ENCODE results near the gene LARP7. TPM values are rescaled to one million over a fixed set of nuclear protein-coding genes. Genes with fewer than 3 reads are reported as not detected.
"Not testable (repeated sequence)": the region's sequence is repeated elsewhere in the genome, so short reads cannot be mapped to it uniquely, and the experiment has no call there.

The LARP7 gene
- total and polyA plus RNA-seq, 2 of the 8 experiments (the other 6 are each of a cell fraction or from before 2014, with no cell fraction given), result 9.3 to 38.3 TPM

DNA sequence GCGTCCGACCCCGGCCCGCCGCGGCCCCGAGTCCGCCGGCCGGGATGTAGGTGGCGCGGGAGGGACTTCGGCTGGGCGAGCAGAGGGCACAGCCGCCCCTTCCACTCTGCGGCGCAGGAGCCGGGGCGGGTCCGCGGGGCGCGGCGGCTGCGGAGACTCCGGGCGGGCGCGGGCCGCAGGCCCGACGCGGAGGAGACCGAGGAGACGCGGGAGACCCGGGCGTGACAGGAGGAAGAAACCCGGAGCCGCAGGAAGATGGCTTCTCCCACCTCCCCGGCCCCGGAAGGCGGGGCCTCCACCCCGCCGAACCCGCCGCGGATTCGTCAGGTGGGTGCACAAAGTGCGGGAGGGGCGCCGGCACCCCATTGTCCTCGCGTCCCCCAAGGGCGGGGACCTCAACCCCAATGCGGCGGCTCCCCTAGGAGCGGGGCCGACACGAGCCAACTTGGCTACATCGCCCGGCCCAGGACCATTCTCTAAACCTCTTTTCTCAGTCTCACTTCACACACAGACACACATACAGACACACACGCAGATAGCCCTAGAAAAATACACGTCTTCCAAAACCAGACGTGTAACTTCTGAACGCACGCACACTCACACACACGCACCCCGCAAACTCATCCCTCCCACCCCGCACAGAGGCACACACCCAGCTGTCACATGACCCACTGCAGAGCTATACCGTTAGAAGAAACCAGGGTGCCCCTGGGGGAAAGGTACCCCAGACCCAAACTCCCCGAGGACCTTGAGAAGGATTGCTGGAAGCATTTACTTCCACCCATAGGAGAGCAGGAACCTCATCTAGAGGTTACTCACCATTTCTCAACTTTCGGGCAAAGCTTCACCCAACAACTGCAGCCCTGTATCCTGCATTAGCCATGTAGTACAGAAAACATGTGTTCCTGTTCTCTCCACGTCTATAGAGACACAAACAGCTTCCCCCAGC, 69.2 kb downstream of the LARP7 start:
- H2AFZ ChIP-seq (ENCODE audit: low read length); H4K8ac ChIP-seq (ENCODE audit: extremely low read depth, insufficient read depth, low read length); H3K23me2 ChIP-seq (ENCODE audit: low read depth, low read length); H4K20me1 ChIP-seq (replicated peaks in 1 of 2; ENCODE audit: control insufficient read depth in 1 of 2, insufficient read depth in 2 of 2, low read length in 2 of 2); H3K9me3 ChIP-seq (ENCODE audit: insufficient read depth in 2 of 2, low read depth in 1 of 2, low read length in 1 of 2); H3K23ac ChIP-seq (ENCODE audit: insufficient read length); H3K79me1 ChIP-seq (ENCODE audit: low read depth, low read length); H3K27me3 ChIP-seq (replicated peaks in 1 of 4; ENCODE audit: control insufficient read depth in 3 of 4, extremely low read depth in 1 of 4, insufficient read depth in 3 of 4, low read length in 3 of 4): not testable (repeated sequence)
- FAIRE-seq, result peak; percentile 55
- 0 out of 2 replicates have a peak overlapping the region, but pooled peaks have one; percentile 33 for H2BK15ac ChIP-seq (ENCODE audit: low read length)
- peak overlapping the region; percentile 85 for H4K91ac ChIP-seq (replicated peaks; ENCODE audit: insufficient read length, low read length)
- ChIA-PET CTCF (ENCODE audit: partially characterized antibody) (interaction anchor here (0.9 to 3.2 kb wide), 7 partner anchors 45 to 232 kb away, joined by 3 to 12 read pairs (median 4); no protein-coding TSS in a partner anchor), POLR2A (ENCODE audit: partially characterized antibody) (interaction anchor here (0.6 to 11.8 kb wide), 18 partner anchors 8 to 77 kb away, joined by 3 to 222 read pairs (median 6); no protein-coding TSS in a partner anchor)
- H3K4ac ChIP-seq (replicated peaks; ENCODE audit: insufficient read length, low read depth, low read length), result peak overlapping the region; percentile 99
- peak overlapping the region; percentile 87 for H2BK5ac ChIP-seq (ENCODE audit: low read depth, low read length)
- peak overlapping the region in 3 of 4 experiments; percentile 20 to 87 (median 51); a peak in 6 of 7 replicates for H3K9ac ChIP-seq (replicated peaks in 1 of 4; ENCODE audit: extremely low read depth in 1 of 4, low read depth in 3 of 4, low read length in 3 of 4)
- H3K14ac ChIP-seq (ENCODE audit: insufficient read length), result peak overlapping the region; percentile 2
- H2BK20ac ChIP-seq (ENCODE audit: low read length), result peak overlapping the region; percentile 40; the same call in 1 of the 2 replicates
- H3K27ac ChIP-seq (ENCODE audit: low read depth, low read length), result peak overlapping the region; percentile 58; the same call in 1 of the 2 replicates
- peak overlapping the region; percentile 62 to 73 (median 66) for H3K4me3 ChIP-seq (ENCODE audit: extremely low read depth in 1 of 4, insufficient read depth in 2 of 4, low read depth in 3 of 4, low read length in 4 of 4)
- H4K5ac ChIP-seq (ENCODE audit: insufficient read length, low read depth, low read length), result peak overlapping the region; percentile 96
- peaks cover 0 to 10% (median 0%) of the 10 kb centered on the region in 4 experiments; a peak in 1 of 8 replicates for H3K36me3 ChIP-seq (ENCODE audit: control insufficient read depth in 2 of 4, insufficient read depth in 4 of 4, low read length in 3 of 4)
- H3K79me2 ChIP-seq (ENCODE audit: control insufficient read depth in 1 of 2, insufficient read depth in 2 of 2, low read length in 2 of 2), result peaks cover 0 to 67% of the 10 kb centered on the region in 2 experiments; a peak in 3 of 4 replicates
- peak; percentile 56 to 71 for DNase-seq (ENCODE audit: low read depth in 1 of 2, low spot score in 2 of 2)
- H3K18ac ChIP-seq (ENCODE audit: extremely low read depth, low read length), result peak overlapping the region; percentile 88
- WGBS, 2 experiments (ENCODE audit: extremely low coverage in 1 of 2, insufficient coverage in 1 of 2, insufficient read length in 1 of 2, insufficient replicate concordance in 2 of 2, low coverage in 1 of 2, low lambda C conversion rate in 2 of 2, missing lambda C conversion rate in 1 of 2), result 1% methylated on average over 33 of the region's 74 CpGs; no CpG with 5 or more reads in 1 of the 2 experiments
- H3K56ac ChIP-seq (replicated peaks; ENCODE audit: insufficient read length, low read depth, low read length), result peak overlapping the region; percentile 38
- H3K4me1 ChIP-seq (replicated peaks in 1 of 4; ENCODE audit: control insufficient read depth in 3 of 4, insufficient read depth in 4 of 4, low read length in 3 of 4), result peaks cover 0 to 21% (median 3%) of the 10 kb centered on the region in 4 experiments; a peak in 6 of 7 replicates
- peak overlapping the region; percentile 45; the same call in 1 of the 2 replicates for H2BK12ac ChIP-seq (ENCODE audit: low read depth, low read length)
- H2BK120ac ChIP-seq (replicated peaks; ENCODE audit: low read depth, low read length), result peak overlapping the region; percentile 90
- peak overlapping the region; percentile 74 to 92 for H3K4me2 ChIP-seq (ENCODE audit: insufficient read depth in 1 of 2, low read depth in 2 of 2, low read length in 2 of 2)
- peak overlapping the region; percentile 4 for H2AK5ac ChIP-seq (ENCODE audit: low read depth, low read length)
- TF ChIP-seq, protein P1, sequence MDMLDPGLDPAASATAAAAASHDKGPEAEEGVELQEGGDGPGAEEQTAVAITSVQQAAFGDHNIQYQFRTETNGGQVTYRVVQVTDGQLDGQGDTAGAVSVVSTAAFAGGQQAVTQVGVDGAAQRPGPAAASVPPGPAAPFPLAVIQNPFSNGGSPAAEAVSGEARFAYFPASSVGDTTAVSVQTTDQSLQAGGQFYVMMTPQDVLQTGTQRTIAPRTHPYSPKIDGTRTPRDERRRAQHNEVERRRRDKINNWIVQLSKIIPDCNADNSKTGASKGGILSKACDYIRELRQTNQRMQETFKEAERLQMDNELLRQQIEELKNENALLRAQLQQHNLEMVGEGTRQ (IDR thresholded peaks at IDR 0.05; ENCODE audit: low read length), result peak; percentile 64
- TF ChIP-seq KDM1A (IDR thresholded peaks at IDR 0.05; ENCODE audit: borderline replicate concordance, low read length) (peak; percentile 62; the same call in 1 of the 2 replicates), SAP30 (IDR thresholded peaks at IDR 0.05; ENCODE audit: insufficient read depth, insufficient replicate concordance, low read length) (peak; percentile 5), HDAC2 (IDR thresholded peaks at IDR 0.05; ENCODE audit: borderline replicate concordance in 1 of 2, low read depth in 2 of 2, low read length in 2 of 2) (0 out of 4 replicates have a peak, but pooled peaks of 1 of the 2 experiments have one; percentile 25), SIN3A (conservative IDR thresholded peaks at IDR 0.05 in 1 of 2, IDR thresholded peaks at IDR 0.05 in 1 of 2; ENCODE audit: low read depth in 1 of 2, low read length in 2 of 2) (0 out of 4 replicates have a peak, but pooled peaks have one; percentile 26 to 46)
- TF ChIP-seq, protein P2, sequence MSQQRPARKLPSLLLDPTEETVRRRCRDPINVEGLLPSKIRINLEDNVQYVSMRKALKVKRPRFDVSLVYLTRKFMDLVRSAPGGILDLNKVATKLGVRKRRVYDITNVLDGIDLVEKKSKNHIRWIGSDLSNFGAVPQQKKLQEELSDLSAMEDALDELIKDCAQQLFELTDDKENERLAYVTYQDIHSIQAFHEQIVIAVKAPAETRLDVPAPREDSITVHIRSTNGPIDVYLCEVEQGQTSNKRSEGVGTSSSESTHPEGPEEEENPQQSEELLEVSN (IDR thresholded peaks at IDR 0.05), result 0 out of 2 replicates have a peak, but pooled peaks have one; percentile 25

Data from H1 (cell line).